GM23338 (cell line): Measurements from ENCODE around the gene DOCK2. TPM values are rescaled to one million over a fixed set of nuclear protein-coding genes. Genes with fewer than 3 reads are reported as not detected.

ENCODE experiments used
- ATAC-seq: fragments of 200-7000 bp; cut with Tn5 transposase; 3 replicates; pipeline ENCODE4 v1.9.1; 2020
- DNase-seq: peaks from one replicate; pipeline ENCODE4 v3.0.0-alpha.2; 2015; ENCODE audit warnings: low spot score
- H2AFZ ChIP-seq: fragments of 200-600 bp; sonication (generic); 2 replicates; pipeline ENCODE4 v1.8.0; 2016; ENCODE audit warnings: antibody characterized with exemption, mild to moderate bottlenecking, moderate library complexity
- H3F3A ChIP-seq: fragments of 200-600 bp; sonication (generic); replicated peaks from 2 replicates; pipeline ENCODE4 v1.8.0; 2017; ENCODE audit warnings: antibody characterized with exemption, mixed run types, low read depth
- H3K27ac ChIP-seq: fragments of 200-600 bp; sonication (generic); 2 replicates; pipeline ENCODE4 v1.6.1; 2016; ENCODE audit warnings: low read depth
- H3K27me3 ChIP-seq: fragments of 200-600 bp; sonication (generic); 2 replicates; pipeline ENCODE4 v1.8.0; 2016; ENCODE audit warnings: mild to moderate bottlenecking, mixed run types, moderate library complexity; ENCODE audit not compliant: insufficient read depth
- H3K36me3 ChIP-seq: fragments of 200-600 bp; sonication (generic); 2 replicates; pipeline ENCODE4 v1.8.0; 2016; ENCODE audit warnings: mild to moderate bottlenecking; ENCODE audit not compliant: insufficient read depth
- H3K4me1 ChIP-seq: fragments of 200-600 bp; sonication (generic); 2 replicates; pipeline ENCODE4 v1.8.0; 2016; ENCODE audit warnings: mild to moderate bottlenecking, moderate library complexity; ENCODE audit not compliant: insufficient read depth
- H3K4me2 ChIP-seq: fragments of 200-600 bp; sonication (generic); 2 replicates; pipeline ENCODE4 v1.7.1; 2017; ENCODE audit warnings: mixed run types
- H3K4me3 ChIP-seq: fragments of 200-600 bp; sonication (generic); 2 replicates; pipeline ENCODE4 v1.6.1; 2016; ENCODE audit warnings: mixed run types
- H3K79me2 ChIP-seq: fragments of 200-600 bp; sonication (generic); replicated peaks from 2 replicates; pipeline ENCODE4 v1.8.0; 2017; ENCODE audit warnings: mild to moderate bottlenecking; ENCODE audit not compliant: insufficient read depth
- H3K9me2 ChIP-seq: fragments of 200-600 bp; sonication (generic); 2 replicates; pipeline ENCODE4 v1.8.0; 2017; ENCODE audit not compliant: insufficient read depth
- H4K20me1 ChIP-seq: fragments of 200-600 bp; sonication (generic); replicated peaks from 2 replicates; pipeline ENCODE4 v1.8.0; 2017; ENCODE audit warnings: mild to moderate bottlenecking; ENCODE audit not compliant: insufficient read depth
- H3K27ac Mint-ChIP-seq: 2 replicates; pipeline ENCODE4 v1.8.0; 2020; ENCODE audit warnings: inconsistent platforms, mild to moderate bottlenecking, moderate library complexity, mixed read lengths
- H3K27me3 Mint-ChIP-seq: 3 replicates; pipeline ENCODE4 v1.8.0; 2022; ENCODE audit warnings: low read depth, mild to moderate bottlenecking, moderate library complexity, mixed read lengths, inconsistent platforms; ENCODE audit not compliant: insufficient read depth, poor library complexity
- H3K36me3 Mint-ChIP-seq: 3 replicates; pipeline ENCODE4 v1.8.0; 2021; ENCODE audit warnings: low read depth, mild to moderate bottlenecking, inconsistent platforms, moderate library complexity, mixed read lengths
- H3K4me1 Mint-ChIP-seq: 3 replicates; pipeline ENCODE4 v1.8.0; 2020; ENCODE audit warnings: mild to moderate bottlenecking, inconsistent platforms, mixed read lengths
- H3K4me3 Mint-ChIP-seq: 3 replicates; pipeline ENCODE4 v1.8.0; 2021; ENCODE audit warnings: moderate library complexity, mild to moderate bottlenecking, inconsistent platforms, mixed read lengths
- H3K9me3 Mint-ChIP-seq: 3 replicates; pipeline ENCODE4 v1.8.0; 2020; ENCODE audit warnings: moderate library complexity, mild to moderate bottlenecking, inconsistent platforms, mixed read lengths
- CREB1 ChIP-seq: fragments of 250-450 bp; sonication (Bioruptor Pico); IDR thresholded peaks from 2 replicates; pipeline ENCODE4 v1.5.0; 2020; ENCODE audit warnings: low read depth, mild to moderate bottlenecking, moderate library complexity
- EZH2 ChIP-seq: fragments of 200-600 bp; sonication (generic); IDR thresholded peaks from one replicate; pipeline ENCODE4 v1.8.0; 2017; ENCODE audit warnings: antibody characterized with exemption, mild to moderate bottlenecking, low read depth; ENCODE audit not compliant: unreplicated experiment
- EZH2phosphoT487 ChIP-seq: fragments of 200-600 bp; sonication (generic); IDR thresholded peaks from one replicate; pipeline ENCODE4 v1.8.1; 2018; ENCODE audit warnings: antibody characterized with exemption; ENCODE audit not compliant: unreplicated experiment
- JUNB ChIP-seq: IDR thresholded peaks from one replicate; pipeline ENCODE4 v1.6.1; 2016; ENCODE audit warnings: antibody characterized with exemption; ENCODE audit not compliant: unreplicated experiment
- NANOG ChIP-seq: IDR thresholded peaks from 2 replicates; pipeline ENCODE4 v1.6.1; 2016; ENCODE audit warnings: antibody characterized with exemption, borderline replicate concordance
- POLR2AphosphoS5 ChIP-seq: IDR thresholded peaks from 2 replicates; pipeline ENCODE4 v1.6.1; 2016; ENCODE audit warnings: antibody characterized with exemption, low read depth
- STAT1 ChIP-seq: IDR thresholded peaks from one replicate; pipeline ENCODE4 v1.6.1; 2016; ENCODE audit warnings: antibody characterized with exemption; ENCODE audit not compliant: unreplicated experiment
- ZNF114 ChIP-seq: fragments of 250-450 bp; sonication (Bioruptor Pico); IDR thresholded peaks from 2 replicates; pipeline ENCODE4 v1.5.0; 2020; ENCODE audit warnings: mild to moderate bottlenecking, moderate library complexity
- ZNF331 ChIP-seq: fragments of 250-450 bp; sonication (Bioruptor Pico); IDR thresholded peaks from 2 replicates; pipeline ENCODE4 v1.5.0; 2020; ENCODE audit warnings: low read depth, mild to moderate bottlenecking, moderate library complexity
- polyA plus RNA-seq: library from polyadenylated mRNA; unstranded; fragments of >200 nt; fragmentation: Nextera tagmentation; extraction: Ambion mirVana; gene quantifications from 2 replicates; pipeline ENCODE4 v1.2.1, GENCODE V29; 2016
- total RNA-seq: library from RNA; depleted of rRNA; stranded (reverse); fragments of >200 nt; shearing (Covaris generic); gene quantifications from 2 replicates; pipeline ENCODE4 v1.2.3, GENCODE V29; 2014
- TF ChIP-seq, protein P1 (sequence below), 2 experiments: fragments of 200-600 bp in 1 of 2; sonication (generic) in 1 of 2; conservative IDR thresholded peaks; 2 replicates each; pipeline versions ENCODE4 v1.5.1 to v1.6.1; 2016 to 2017; ENCODE audit warnings: antibody characterized with exemption in 2 of 2, low read depth in 2 of 2, mild to moderate bottlenecking in 2 of 2, moderate library complexity in 1 of 2
- TF ChIP-seq, protein P2 (sequence below): IDR thresholded peaks from 2 replicates; pipeline ENCODE4 v1.6.1; 2016; ENCODE audit warnings: antibody characterized with exemption
- TF ChIP-seq, protein P3 (sequence below): fragments of 250-450 bp; sonication (Bioruptor Pico); IDR thresholded peaks from 2 replicates; pipeline ENCODE4 v1.5.0; 2020; ENCODE audit warnings: mild to moderate bottlenecking, moderate library complexity
- TF ChIP-seq, protein P4 (sequence below): IDR thresholded peaks from one replicate; pipeline ENCODE4 v1.6.1; 2018; ENCODE audit warnings: antibody characterized with exemption; ENCODE audit not compliant: unreplicated experiment

DOCK2 gene
- total and polyA plus RNA-seq, 2 experiments from 2014 or later: 3.7 to 9.4 TPM

DNA sequence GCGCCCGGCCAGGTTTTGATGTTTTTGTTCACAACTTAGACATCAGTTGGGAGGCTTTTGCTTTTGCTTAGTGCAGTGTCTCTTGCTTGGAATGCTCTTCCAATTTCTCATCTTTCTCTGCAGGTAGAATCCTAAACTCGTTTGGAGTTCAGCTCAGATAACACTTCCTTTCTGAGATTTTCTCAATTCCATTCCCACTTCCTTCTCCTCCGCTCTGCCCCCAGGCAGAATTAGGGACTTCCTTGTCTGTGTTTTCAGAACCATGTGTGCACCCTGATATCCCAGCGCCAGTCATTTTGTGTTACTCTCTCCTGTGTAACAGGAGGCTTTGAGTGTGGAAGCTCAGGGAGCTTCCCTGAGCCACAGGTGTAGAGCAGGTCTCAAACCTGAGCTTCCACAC lies 172.2 kb downstream of the DOCK2 start:
- Histone ChIP-seq H3F3A (no peaks in the 10 kb centered on the region), H2AFZ (peak overlapping the region; percentile 69; the same call in 1 of the 2 replicates), H3K27me3 (no peaks in the 10 kb centered on the region), H3K4me1 (peaks cover 56% of the 10 kb centered on the region), H4K20me1 (no peaks in the 10 kb centered on the region), H3K27ac (no peak overlapping the region; the same call in 1 of the 2 replicates), H3K4me3 (no peak overlapping the region), H3K36me3 (no peaks in the 10 kb centered on the region), H3K79me2 (no peaks in the 10 kb centered on the region), H3K9me2 (peaks cover 9% of the 10 kb centered on the region; the same call in 1 of the 2 replicates), H3K4me2 (peak overlapping the region; percentile 69)
- peaks cover 52% of the 10 kb centered on the region for H3K4me1 Mint-ChIP-seq
- H3K27ac Mint-ChIP-seq: no peak overlapping the region
- ATAC-seq: no peak
- H3K27me3 Mint-ChIP-seq: peaks cover 9% of the 10 kb centered on the region
- H3K4me3 Mint-ChIP-seq: peak overlapping the region; percentile 21; the same call in 2 of the 3 replicates
- H3K36me3 Mint-ChIP-seq: peaks cover 4% of the 10 kb centered on the region; the same call in 2 of the 3 replicates
- no peak for DNase-seq
- no peak for TF ChIP-seq JUNB
- TF ChIP-seq, protein P1, sequence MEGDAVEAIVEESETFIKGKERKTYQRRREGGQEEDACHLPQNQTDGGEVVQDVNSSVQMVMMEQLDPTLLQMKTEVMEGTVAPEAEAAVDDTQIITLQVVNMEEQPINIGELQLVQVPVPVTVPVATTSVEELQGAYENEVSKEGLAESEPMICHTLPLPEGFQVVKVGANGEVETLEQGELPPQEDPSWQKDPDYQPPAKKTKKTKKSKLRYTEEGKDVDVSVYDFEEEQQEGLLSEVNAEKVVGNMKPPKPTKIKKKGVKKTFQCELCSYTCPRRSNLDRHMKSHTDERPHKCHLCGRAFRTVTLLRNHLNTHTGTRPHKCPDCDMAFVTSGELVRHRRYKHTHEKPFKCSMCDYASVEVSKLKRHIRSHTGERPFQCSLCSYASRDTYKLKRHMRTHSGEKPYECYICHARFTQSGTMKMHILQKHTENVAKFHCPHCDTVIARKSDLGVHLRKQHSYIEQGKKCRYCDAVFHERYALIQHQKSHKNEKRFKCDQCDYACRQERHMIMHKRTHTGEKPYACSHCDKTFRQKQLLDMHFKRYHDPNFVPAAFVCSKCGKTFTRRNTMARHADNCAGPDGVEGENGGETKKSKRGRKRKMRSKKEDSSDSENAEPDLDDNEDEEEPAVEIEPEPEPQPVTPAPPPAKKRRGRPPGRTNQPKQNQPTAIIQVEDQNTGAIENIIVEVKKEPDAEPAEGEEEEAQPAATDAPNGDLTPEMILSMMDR (conservative IDR thresholded peaks at IDR 0.05; ENCODE audit: low read depth in 2 of 2): no peak
- no peak for TF ChIP-seq EZH2
- no peak for TF ChIP-seq CREB1 (CRISPR knock-in tag)
- TF ChIP-seq, protein P2, sequence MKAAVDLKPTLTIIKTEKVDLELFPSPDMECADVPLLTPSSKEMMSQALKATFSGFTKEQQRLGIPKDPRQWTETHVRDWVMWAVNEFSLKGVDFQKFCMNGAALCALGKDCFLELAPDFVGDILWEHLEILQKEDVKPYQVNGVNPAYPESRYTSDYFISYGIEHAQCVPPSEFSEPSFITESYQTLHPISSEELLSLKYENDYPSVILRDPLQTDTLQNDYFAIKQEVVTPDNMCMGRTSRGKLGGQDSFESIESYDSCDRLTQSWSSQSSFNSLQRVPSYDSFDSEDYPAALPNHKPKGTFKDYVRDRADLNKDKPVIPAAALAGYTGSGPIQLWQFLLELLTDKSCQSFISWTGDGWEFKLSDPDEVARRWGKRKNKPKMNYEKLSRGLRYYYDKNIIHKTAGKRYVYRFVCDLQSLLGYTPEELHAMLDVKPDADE: no peak
- TF ChIP-seq STAT1: no peak
- TF ChIP-seq ZNF331 (CRISPR knock-in tag): no peak
- TF ChIP-seq, protein P3, sequence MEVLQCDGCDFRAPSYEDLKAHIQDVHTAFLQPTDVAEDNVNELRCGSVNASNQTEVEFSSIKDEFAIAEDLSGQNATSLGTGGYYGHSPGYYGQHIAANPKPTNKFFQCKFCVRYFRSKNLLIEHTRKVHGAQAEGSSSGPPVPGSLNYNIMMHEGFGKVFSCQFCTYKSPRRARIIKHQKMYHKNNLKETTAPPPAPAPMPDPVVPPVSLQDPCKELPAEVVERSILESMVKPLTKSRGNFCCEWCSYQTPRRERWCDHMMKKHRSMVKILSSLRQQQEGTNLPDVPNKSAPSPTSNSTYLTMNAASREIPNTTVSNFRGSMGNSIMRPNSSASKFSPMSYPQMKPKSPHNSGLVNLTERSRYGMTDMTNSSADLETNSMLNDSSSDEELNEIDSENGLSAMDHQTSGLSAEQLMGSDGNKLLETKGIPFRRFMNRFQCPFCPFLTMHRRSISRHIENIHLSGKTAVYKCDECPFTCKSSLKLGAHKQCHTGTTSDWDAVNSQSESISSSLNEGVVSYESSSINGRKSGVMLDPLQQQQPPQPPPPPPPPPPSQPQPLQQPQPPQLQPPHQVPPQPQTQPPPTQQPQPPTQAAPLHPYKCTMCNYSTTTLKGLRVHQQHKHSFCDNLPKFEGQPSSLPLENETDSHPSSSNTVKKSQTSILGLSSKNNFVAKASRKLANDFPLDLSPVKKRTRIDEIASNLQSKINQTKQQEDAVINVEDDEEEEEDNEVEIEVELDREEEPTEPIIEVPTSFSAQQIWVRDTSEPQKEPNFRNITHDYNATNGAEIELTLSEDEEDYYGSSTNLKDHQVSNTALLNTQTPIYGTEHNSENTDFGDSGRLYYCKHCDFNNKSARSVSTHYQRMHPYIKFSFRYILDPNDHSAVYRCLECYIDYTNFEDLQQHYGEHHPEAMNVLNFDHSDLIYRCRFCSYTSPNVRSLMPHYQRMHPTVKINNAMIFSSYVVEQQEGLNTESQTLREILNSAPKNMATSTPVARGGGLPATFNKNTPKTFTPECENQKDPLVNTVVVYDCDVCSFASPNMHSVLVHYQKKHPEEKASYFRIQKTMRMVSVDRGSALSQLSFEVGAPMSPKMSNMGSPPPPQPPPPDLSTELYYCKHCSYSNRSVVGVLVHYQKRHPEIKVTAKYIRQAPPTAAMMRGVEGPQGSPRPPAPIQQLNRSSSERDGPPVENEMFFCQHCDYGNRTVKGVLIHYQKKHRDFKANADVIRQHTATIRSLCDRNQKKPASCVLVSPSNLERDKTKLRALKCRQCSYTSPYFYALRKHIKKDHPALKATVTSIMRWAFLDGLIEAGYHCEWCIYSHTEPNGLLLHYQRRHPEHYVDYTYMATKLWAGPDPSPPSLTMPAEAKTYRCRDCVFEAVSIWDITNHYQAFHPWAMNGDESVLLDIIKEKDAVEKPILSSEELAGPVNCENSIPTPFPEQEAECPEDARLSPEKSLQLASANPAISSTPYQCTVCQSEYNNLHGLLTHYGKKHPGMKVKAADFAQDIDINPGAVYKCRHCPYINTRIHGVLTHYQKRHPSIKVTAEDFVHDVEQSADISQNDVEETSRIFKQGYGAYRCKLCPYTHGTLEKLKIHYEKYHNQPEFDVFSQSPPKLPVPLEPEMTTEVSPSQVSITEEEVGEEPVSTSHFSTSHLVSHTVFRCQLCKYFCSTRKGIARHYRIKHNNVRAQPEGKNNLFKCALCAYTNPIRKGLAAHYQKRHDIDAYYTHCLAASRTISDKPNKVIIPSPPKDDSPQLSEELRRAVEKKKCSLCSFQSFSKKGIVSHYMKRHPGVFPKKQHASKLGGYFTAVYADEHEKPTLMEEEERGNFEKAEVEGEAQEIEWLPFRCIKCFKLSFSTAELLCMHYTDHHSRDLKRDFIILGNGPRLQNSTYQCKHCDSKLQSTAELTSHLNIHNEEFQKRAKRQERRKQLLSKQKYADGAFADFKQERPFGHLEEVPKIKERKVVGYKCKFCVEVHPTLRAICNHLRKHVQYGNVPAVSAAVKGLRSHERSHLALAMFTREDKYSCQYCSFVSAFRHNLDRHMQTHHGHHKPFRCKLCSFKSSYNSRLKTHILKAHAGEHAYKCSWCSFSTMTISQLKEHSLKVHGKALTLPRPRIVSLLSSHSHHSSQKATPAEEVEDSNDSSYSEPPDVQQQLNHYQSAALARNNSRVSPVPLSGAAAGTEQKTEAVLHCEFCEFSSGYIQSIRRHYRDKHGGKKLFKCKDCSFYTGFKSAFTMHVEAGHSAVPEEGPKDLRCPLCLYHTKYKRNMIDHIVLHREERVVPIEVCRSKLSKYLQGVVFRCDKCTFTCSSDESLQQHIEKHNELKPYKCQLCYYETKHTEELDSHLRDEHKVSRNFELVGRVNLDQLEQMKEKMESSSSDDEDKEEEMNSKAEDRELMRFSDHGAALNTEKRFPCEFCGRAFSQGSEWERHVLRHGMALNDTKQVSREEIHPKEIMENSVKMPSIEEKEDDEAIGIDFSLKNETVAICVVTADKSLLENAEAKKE (CRISPR knock-in tag): no peak
- TF ChIP-seq EZH2phosphoT487: no peak
- no peak for TF ChIP-seq ZNF114 (CRISPR knock-in tag)
- TF ChIP-seq, protein P4, sequence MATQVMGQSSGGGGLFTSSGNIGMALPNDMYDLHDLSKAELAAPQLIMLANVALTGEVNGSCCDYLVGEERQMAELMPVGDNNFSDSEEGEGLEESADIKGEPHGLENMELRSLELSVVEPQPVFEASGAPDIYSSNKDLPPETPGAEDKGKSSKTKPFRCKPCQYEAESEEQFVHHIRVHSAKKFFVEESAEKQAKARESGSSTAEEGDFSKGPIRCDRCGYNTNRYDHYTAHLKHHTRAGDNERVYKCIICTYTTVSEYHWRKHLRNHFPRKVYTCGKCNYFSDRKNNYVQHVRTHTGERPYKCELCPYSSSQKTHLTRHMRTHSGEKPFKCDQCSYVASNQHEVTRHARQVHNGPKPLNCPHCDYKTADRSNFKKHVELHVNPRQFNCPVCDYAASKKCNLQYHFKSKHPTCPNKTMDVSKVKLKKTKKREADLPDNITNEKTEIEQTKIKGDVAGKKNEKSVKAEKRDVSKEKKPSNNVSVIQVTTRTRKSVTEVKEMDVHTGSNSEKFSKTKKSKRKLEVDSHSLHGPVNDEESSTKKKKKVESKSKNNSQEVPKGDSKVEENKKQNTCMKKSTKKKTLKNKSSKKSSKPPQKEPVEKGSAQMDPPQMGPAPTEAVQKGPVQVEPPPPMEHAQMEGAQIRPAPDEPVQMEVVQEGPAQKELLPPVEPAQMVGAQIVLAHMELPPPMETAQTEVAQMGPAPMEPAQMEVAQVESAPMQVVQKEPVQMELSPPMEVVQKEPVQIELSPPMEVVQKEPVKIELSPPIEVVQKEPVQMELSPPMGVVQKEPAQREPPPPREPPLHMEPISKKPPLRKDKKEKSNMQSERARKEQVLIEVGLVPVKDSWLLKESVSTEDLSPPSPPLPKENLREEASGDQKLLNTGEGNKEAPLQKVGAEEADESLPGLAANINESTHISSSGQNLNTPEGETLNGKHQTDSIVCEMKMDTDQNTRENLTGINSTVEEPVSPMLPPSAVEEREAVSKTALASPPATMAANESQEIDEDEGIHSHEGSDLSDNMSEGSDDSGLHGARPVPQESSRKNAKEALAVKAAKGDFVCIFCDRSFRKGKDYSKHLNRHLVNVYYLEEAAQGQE: no peak
- no peak for TF ChIP-seq NANOG
- TF ChIP-seq POLR2AphosphoS5: no peak
- peaks cover 8% of the 10 kb centered on the region; the same call in 2 of the 3 replicates for H3K9me3 Mint-ChIP-seq
